Measurements from ENCODE around the gene BAG3. TPM values are rescaled to one million over a fixed set of nuclear protein-coding genes. Genes with fewer than 3 reads are reported as not detected.

The BAG3 gene
- polyA plus RNA-seq (2011; rRNA removed) (11.3 and 19.8 TPM in 2 replicates), polyA minus RNA-seq (2011; rRNA and poly(A)+ RNA removed) (10.0 and 14.4 TPM in 2 replicates)

DNA sequence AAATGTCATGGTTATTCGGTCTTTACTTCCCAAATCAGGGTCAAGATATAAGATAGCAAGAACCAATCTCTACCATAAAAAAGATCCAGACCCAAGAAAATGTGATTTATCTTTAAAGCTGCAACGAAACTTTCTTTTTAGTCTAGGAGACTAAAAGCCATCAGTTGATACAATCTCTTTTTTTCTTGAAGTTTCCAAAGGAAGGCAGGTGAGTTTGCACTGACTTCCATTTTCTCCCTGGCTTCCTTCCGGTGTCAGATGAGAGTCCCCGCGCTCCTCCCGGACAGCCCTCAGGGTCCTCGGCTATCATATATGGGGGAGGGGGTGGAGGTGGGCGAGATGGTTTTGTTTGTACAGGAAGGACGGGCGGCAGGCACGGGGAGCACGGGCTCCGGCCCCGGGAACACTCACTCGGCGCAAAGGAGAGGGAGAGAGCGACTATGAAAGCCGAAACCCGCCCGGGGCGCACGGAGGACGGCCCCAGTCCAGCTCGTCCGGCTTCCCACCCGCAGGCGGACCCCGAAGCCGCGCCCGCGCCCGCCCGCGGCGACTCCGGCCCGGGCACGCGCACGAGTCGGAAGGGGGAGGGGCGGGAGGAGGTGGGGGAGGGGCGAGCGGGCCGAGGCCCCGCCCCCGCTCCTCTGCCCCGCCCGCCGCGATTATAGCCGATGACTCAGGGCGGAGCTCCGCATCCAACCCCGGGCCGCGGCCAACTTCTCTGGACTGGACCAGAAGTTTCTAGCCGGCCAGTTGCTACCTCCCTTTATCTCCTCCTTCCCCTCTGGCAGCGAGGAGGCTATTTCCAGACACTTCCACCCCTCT lies at the start of gene BAG3:
TSS of gene BAG3 (plus strand) at position 689 of the 822 bp plus-strand sequence. CDS start 296 bp downstream, outside the sequence.
- CTCF ChIA-PET = interaction anchor here (1.1 to 1.5 kb wide), 4 partner anchors 21 to 48 kb away, joined by 3 to 5 read pairs (median 4); no protein-coding TSS in a partner anchor
- POLR2A ChIA-PET = interaction anchor here (0.5 to 1.0 kb wide), 10 partner anchors 26 to 1142 kb away, joined by 3 to 7 read pairs (median 3); no protein-coding TSS in a partner anchor
- H3K4me3 ChIP-seq (ENCODE audit: low read depth, low read length) = peak within 1 kb of the TSS; percentile 81
- no peaks in the 10 kb centered on the region for H3K36me3 ChIP-seq (ENCODE audit: control insufficient read depth, insufficient read depth, low read length)
- TF ChIP-seq, protein P1, sequence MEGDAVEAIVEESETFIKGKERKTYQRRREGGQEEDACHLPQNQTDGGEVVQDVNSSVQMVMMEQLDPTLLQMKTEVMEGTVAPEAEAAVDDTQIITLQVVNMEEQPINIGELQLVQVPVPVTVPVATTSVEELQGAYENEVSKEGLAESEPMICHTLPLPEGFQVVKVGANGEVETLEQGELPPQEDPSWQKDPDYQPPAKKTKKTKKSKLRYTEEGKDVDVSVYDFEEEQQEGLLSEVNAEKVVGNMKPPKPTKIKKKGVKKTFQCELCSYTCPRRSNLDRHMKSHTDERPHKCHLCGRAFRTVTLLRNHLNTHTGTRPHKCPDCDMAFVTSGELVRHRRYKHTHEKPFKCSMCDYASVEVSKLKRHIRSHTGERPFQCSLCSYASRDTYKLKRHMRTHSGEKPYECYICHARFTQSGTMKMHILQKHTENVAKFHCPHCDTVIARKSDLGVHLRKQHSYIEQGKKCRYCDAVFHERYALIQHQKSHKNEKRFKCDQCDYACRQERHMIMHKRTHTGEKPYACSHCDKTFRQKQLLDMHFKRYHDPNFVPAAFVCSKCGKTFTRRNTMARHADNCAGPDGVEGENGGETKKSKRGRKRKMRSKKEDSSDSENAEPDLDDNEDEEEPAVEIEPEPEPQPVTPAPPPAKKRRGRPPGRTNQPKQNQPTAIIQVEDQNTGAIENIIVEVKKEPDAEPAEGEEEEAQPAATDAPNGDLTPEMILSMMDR (IDR thresholded peaks at IDR 0.05; ENCODE audit: insufficient read depth, low read depth, low read length) = no peak
- DNase-seq (ENCODE audit: low read depth) = peak; percentile 49
- H3K27me3 ChIP-seq (ENCODE audit: control insufficient read depth, insufficient read depth, low read length) = no peaks in the 10 kb centered on the region

DNA sequence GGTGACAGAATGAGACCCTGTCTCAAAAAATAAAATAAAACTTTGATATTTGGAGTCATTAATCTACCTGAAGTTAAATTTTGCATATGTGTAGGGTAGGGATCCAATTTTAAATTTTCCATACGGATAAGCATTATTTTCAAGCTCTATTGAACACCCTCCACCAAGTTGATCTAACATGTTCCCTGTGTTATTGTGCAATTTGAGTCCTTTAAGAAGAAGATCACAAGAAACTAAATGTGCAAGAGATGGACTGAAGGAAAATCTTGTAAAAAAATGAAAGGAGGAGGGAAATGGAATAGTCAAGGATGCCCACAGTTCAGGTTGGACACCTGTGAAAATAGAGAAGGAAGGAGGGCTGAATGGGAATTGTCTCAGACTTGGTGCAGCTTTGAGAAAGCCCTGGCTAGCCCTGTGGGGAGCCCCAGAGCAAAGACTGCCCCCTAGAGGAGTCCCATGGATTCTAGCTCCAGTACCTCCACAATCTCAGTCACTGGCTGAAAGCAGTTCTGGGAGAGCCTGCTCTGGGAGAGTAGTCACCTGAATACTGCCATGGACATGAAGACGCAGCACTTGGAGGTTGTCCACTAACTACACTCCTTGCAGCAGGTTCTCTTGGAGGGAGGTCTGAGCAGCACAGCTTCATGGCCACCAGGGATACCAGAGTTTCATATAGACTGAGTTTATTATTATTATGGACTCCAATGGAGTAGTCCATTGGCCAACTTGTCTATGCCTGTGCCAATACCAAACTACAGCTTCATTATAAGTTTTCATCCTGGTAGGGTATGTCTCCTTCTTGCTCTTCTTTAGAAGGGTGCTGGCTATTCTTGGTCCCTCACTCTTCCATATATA lies 48.7 kb upstream of the BAG3 start:
- no peak for DNase-seq (ENCODE audit: low read depth)
- ChIA-PET POLR2A (interaction anchor here (0.5 kb wide), 1 partner anchor 394 kb away, joined by 3 read pairs; no protein-coding TSS in a partner anchor), CTCF (interaction anchor here (0.6 to 2.3 kb wide), 14 partner anchors 10 to 463 kb away, joined by 3 to 20 read pairs (median 3); partner anchors contain the start of genes BAG3 and RGS10)
- Histone ChIP-seq H3K36me3 (ENCODE audit: control insufficient read depth, insufficient read depth, low read length) (no peaks in the 10 kb centered on the region), H3K4me3 (ENCODE audit: low read depth, low read length) (no peak overlapping the region), H3K27me3 (ENCODE audit: control insufficient read depth, insufficient read depth, low read length) (no peaks in the 10 kb centered on the region)
- TF ChIP-seq, protein P1 (IDR thresholded peaks at IDR 0.05; ENCODE audit: insufficient read depth, low read depth, low read length) = peak; percentile 69

DNA sequence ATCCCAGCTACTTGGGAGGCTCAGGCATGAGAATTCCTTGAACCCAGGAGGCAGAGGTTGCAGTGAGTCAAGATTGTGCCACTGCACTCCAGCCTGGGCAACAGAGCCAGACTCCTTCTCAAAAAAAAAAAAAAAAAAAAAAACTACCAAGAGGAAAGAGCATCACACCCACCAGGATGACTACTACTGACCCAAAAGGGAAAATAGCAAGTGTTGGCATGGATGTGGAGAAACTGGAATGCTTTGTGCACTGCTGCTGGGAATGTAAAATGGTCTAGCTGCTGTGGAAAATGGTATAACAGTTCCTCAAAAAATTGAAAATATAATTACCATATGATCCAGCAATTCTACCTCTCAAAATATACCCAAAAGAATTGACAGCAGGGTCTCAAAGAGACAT lies 46.7 kb upstream of the BAG3 start:
- POLR2A ChIA-PET = no interaction called here
- CTCF ChIA-PET = interaction anchor here (0.7 kb wide), 1 partner anchor 12 kb away, joined by 3 read pairs; no protein-coding TSS in a partner anchor

DNA sequence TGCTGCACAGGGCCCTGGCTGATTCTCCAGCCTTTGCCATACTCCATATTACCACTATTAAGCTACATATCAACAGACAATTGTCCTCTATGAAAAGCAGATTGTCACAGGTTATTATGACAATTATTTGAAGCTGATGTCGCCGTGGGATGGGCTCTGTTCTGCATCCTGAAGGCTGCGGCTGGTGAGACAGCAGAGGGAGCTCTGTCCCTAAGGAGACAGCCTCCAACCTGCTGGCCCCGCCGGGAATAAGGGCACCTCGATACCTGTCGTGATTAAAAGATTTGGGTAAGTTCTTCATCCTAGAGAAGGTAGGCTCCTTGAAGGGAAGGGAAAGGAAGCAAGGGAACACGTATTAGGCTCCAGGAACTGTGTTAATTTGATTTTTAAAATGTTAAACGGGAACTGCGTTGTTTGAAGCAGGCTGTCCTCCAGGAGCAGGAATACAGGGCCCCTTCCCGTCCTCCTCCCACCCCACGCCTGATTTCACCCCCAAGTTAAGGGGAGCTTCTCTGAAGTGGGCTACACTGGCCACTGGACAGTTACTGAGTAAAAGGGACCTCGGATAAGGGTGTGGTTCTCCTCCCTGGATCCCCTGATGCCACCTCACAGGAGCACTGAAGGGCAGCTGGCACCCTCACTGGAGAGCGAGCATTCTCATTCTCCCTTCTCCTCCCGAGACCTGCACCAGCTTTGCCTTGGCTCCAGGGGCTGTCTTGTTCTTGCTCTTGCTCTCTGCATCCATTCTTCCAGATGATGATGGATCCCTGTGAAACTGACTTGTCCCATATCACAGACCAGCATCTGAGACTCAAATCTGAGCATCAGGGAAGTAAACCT lies 42.6 kb upstream of the BAG3 start:
- Histone ChIP-seq H3K4me3 (ENCODE audit: low read depth, low read length) (no peak overlapping the region), H3K36me3 (ENCODE audit: control insufficient read depth, insufficient read depth, low read length) (no peaks in the 10 kb centered on the region), H3K27me3 (ENCODE audit: control insufficient read depth, insufficient read depth, low read length) (no peaks in the 10 kb centered on the region; the same call in 1 of the 2 replicates)
- TF ChIP-seq, protein P1 (IDR thresholded peaks at IDR 0.05; ENCODE audit: insufficient read depth, low read depth, low read length) = peak; percentile 83
- no peak for DNase-seq (ENCODE audit: low read depth)
- POLR2A ChIA-PET = no interaction called here
- CTCF ChIA-PET = interaction anchor here (0.6 to 3.5 kb wide), 23 partner anchors 8 to 464 kb away, joined by 3 to 18 read pairs (median 4); partner anchors contain the start of gene BAG3

More for the DNA sequence above, 46.7 kb upstream of the BAG3 start:
- Histone ChIP-seq H3K36me3 (ENCODE audit: control insufficient read depth, insufficient read depth, low read length) (no peaks in the 10 kb centered on the region), H3K27me3 (ENCODE audit: control insufficient read depth, insufficient read depth, low read length) (no peaks in the 10 kb centered on the region), H3K4me3 (ENCODE audit: low read depth, low read length) (no peak overlapping the region)
- DNase-seq (ENCODE audit: low read depth) = no peak
- TF ChIP-seq, protein P1 (IDR thresholded peaks at IDR 0.05; ENCODE audit: insufficient read depth, low read depth, low read length) = no peak
